OCI-LY3 (cell line): ENCODE results near the gene PEX6.

Experiments
- H2AFZ ChIP-seq: fragments of 200-600, 300-600 bp; shearing (Covaris generic); 2 replicates; pipeline ENCODE4 v1.6.0; 2014; ENCODE audit warnings: antibody characterized with exemption, low read depth, low read length
- H3K27ac ChIP-seq: fragments of 200-600, 300-600 bp; sonication (generic); 2 replicates; pipeline ENCODE4 v1.5.1; 2014; ENCODE audit warnings: mild to moderate bottlenecking, low read length, moderate library complexity, mixed read lengths
- H3K27me3 ChIP-seq: fragments of 200-600, 300-600 bp; sonication (generic); 2 replicates; pipeline ENCODE4 v1.6.1; 2014; ENCODE audit warnings: low read depth, low read length, mixed read lengths
- H3K36me3 ChIP-seq: fragments of 200-600, 300-600 bp; sonication (generic); replicated peaks from 2 replicates; pipeline ENCODE3; 2014; ENCODE audit warnings: low read depth, low read length, mixed read lengths
- H3K4me1 ChIP-seq: fragments of 300-600, 200-600 bp; sonication (generic); 2 replicates; pipeline ENCODE4 v1.6.1; 2014; ENCODE audit warnings: low read length, mixed read lengths
- H3K4me2 ChIP-seq: fragments of 200-600, 300-600 bp; sonication (generic); 2 replicates; pipeline ENCODE4 v1.6.1; 2014; ENCODE audit warnings: low read length, mixed read lengths
- H3K4me3 ChIP-seq: fragments of 300-600, 200-600 bp; sonication (generic); 2 replicates; pipeline ENCODE4 v1.5.1; 2014; ENCODE audit warnings: antibody characterized with exemption, mild to moderate bottlenecking, low read length, moderate library complexity
- H3K79me2 ChIP-seq: fragments of 300-600, 200-600 bp; shearing (Covaris generic); 2 replicates; pipeline ENCODE4 v1.6.1; 2014; ENCODE audit warnings: mild to moderate bottlenecking, low read length, mixed read lengths
- H3K9ac ChIP-seq: fragments of 300-600, 200-600 bp; shearing (Covaris generic); 2 replicates; pipeline ENCODE4 v1.6.0; 2014; ENCODE audit warnings: mild to moderate bottlenecking, low read length, moderate library complexity
- H3K9me3 ChIP-seq: fragments of 200-600, 300-600 bp; shearing (Covaris generic); 2 replicates; pipeline ENCODE4 v1.6.1; 2014; ENCODE audit warnings: low read length, mixed read lengths; ENCODE audit not compliant: insufficient read depth
- H4K20me1 ChIP-seq: fragments of 200-600, 300-600 bp; sonication (generic); 2 replicates; pipeline ENCODE4 v1.6.1; 2016; ENCODE audit warnings: low read length, mixed read lengths; ENCODE audit not compliant: insufficient read depth
- EZH2phosphoT487 ChIP-seq: fragments of 200-600 bp; shearing (Covaris generic); IDR thresholded peaks from 2 replicates; pipeline ENCODE4 v1.6.1; 2018; ENCODE audit warnings: antibody characterized with exemption, mixed run types, low read depth
- TF ChIP-seq, protein P1 (sequence below): fragments of 200-600, 300-600 bp; sonication (generic); IDR thresholded peaks from 2 replicates; pipeline ENCODE4 v1.5.1; 2014; ENCODE audit warnings: antibody characterized with exemption, low read length, low read depth

PEX6 gene

DNA sequence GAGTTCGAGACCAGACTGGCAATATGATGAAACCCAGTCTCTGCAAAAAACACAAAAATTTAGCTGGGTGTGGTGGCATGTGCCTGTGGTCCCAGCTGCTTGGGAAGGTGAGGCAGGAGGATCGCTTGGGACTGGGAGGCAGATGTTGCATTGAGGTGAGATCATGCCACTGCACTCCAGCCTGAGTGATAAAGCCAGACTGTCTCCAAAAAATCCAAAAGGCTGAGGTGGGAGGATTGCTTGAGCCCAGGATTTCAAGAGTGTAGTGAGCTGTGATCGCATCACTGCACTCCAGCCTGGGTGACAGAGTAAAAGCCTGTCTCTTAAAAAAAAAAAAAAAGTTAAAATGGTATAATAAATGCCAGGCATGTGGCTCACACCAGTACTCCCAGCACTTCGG lies 64.4 kb downstream of the PEX6 start:
- no peak for TF ChIP-seq EZH2phosphoT487
- TF ChIP-seq, protein P1, sequence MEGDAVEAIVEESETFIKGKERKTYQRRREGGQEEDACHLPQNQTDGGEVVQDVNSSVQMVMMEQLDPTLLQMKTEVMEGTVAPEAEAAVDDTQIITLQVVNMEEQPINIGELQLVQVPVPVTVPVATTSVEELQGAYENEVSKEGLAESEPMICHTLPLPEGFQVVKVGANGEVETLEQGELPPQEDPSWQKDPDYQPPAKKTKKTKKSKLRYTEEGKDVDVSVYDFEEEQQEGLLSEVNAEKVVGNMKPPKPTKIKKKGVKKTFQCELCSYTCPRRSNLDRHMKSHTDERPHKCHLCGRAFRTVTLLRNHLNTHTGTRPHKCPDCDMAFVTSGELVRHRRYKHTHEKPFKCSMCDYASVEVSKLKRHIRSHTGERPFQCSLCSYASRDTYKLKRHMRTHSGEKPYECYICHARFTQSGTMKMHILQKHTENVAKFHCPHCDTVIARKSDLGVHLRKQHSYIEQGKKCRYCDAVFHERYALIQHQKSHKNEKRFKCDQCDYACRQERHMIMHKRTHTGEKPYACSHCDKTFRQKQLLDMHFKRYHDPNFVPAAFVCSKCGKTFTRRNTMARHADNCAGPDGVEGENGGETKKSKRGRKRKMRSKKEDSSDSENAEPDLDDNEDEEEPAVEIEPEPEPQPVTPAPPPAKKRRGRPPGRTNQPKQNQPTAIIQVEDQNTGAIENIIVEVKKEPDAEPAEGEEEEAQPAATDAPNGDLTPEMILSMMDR: no peak
- Histone ChIP-seq H4K20me1 (no peaks in the 10 kb centered on the region), H3K4me1 (peaks cover 8% of the 10 kb centered on the region; the same call in 1 of the 2 replicates), H3K4me2 (no peak overlapping the region), H3K27ac (no peak overlapping the region), H3K9ac (no peak overlapping the region), H2AFZ (no peak overlapping the region), H3K9me3 (no peaks in the 10 kb centered on the region), H3K79me2 (no peaks in the 10 kb centered on the region), H3K27me3 (no peaks in the 10 kb centered on the region), H3K4me3 (no peak overlapping the region), H3K36me3 (no peaks in the 10 kb centered on the region)
